DND-41 (cell line): ENCODE data around the gene NFIB.

Experiments used
- ATAC-seq: fragments of 200-7000 bp; cut with Tn5 transposase; 3 replicates; pipeline ENCODE4 v1.9.1; 2021; ENCODE audit warnings: low read depth; ENCODE audit not compliant: insufficient read depth
- DNase-seq: peaks from one replicate; pipeline ENCODE4 v3.0.0-alpha.2; 2020
- H2AFZ ChIP-seq: 2 replicates; pipeline ENCODE4 v1.6.0; 2012; ENCODE audit warnings: low read depth, low read length
- H3K27ac ChIP-seq: 2 replicates; pipeline ENCODE4 v1.5.1; 2012; ENCODE audit warnings: low read length, inconsistent platforms
- H3K27me3 ChIP-seq: fragments of 200-600 bp; sonication (generic); 2 replicates; pipeline ENCODE4 v1.6.0; 2012; ENCODE audit warnings: low read length, mild to moderate bottlenecking, inconsistent platforms; ENCODE audit not compliant: insufficient read depth, poor library complexity
- H3K36me3 ChIP-seq: 2 replicates; pipeline ENCODE4 v1.5.1; 2012; ENCODE audit warnings: low read length, inconsistent platforms; ENCODE audit not compliant: insufficient read depth
- H3K4me1 ChIP-seq: 2 replicates; pipeline ENCODE4 v1.5.1; 2012; ENCODE audit warnings: mild to moderate bottlenecking, low read length; ENCODE audit not compliant: insufficient read depth
- H3K4me2 ChIP-seq: 2 replicates; pipeline ENCODE4 v1.6.0; 2012; ENCODE audit warnings: mild to moderate bottlenecking, moderate library complexity, low read length, inconsistent platforms; ENCODE audit not compliant: insufficient read depth
- H3K4me3 ChIP-seq, 2 experiments: fragments of 200-600 bp in 1 of 2; shearing (Covaris generic) in 1 of 2; 2 replicates each; pipeline ENCODE4 v1.5.1; 2012 to 2016; ENCODE audit warnings: inconsistent platforms in 2 of 2, low read length in 2 of 2, mild to moderate bottlenecking in 2 of 2, low read depth in 1 of 2, moderate library complexity in 1 of 2
- H3K79me2 ChIP-seq: 2 replicates; pipeline ENCODE4 v1.6.0; 2012; ENCODE audit warnings: low read length, inconsistent platforms; ENCODE audit not compliant: insufficient read depth
- H3K9ac ChIP-seq: 2 replicates; pipeline ENCODE4 v1.6.0; 2012; ENCODE audit warnings: low read depth, mild to moderate bottlenecking, inconsistent platforms, low read length, moderate library complexity
- H3K9me3 ChIP-seq: 2 replicates; pipeline ENCODE4 v1.5.1; 2012; ENCODE audit warnings: low read length, moderate library complexity, mild to moderate bottlenecking, inconsistent platforms; ENCODE audit not compliant: insufficient read depth, severe bottlenecking
- H4K20me1 ChIP-seq: 2 replicates; pipeline ENCODE4 v1.6.0; 2012; ENCODE audit warnings: low read length; ENCODE audit not compliant: insufficient read depth
- CTCF ChIP-seq: IDR thresholded peaks from 2 replicates; pipeline ENCODE4 v1.5.1; 2012; ENCODE audit warnings: borderline replicate concordance, low read length, moderate library complexity, mild to moderate bottlenecking; ENCODE audit not compliant: poor library complexity, severe bottlenecking; ENCODE audit errors: extremely low read depth
- EZH2 ChIP-seq: IDR thresholded peaks from 3 replicates; pipeline ENCODE4 v1.6.1; 2012; ENCODE audit warnings: borderline replicate concordance, low read depth, mild to moderate bottlenecking, moderate library complexity, low read length, inconsistent platforms; ENCODE audit not compliant: severe bottlenecking

Gene NFIB

GRCh38 chr9:14080959-14081542, 232.9 kb downstream of the NFIB start:
- Histone ChIP-seq H3K4me2 (no peak overlapping the region), H3K27ac (no peak overlapping the region)
- peak; percentile 18 for DNase-seq

DNA sequence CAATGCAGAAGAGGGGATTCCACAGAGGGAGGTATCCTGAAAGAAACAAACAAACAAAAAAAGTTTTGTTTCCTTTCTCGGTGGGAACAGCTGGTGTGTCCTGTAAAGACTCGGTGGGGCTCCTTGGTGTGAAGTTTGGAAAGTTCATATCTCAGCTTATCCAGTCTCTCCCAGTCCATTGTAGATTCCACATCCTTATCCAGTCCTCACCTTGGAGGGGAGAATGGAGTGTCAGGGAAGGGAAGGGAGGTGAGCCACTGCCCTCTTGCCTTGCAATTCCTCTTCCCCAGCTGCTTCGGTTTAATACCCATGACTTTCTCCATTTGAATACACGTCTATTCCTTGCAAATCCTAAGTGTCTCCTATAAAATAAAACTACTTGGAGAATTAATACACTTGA, 234.5 kb downstream of the NFIB start:
- no peaks in the 10 kb centered on the region for H3K36me3 ChIP-seq
- no peaks in the 10 kb centered on the region for H4K20me1 ChIP-seq
- H3K4me2 ChIP-seq: no peak overlapping the region
- H3K79me2 ChIP-seq: no peaks in the 10 kb centered on the region
- no peaks in the 10 kb centered on the region for H3K27me3 ChIP-seq
- ATAC-seq: no peak
- H3K9me3 ChIP-seq: no peaks in the 10 kb centered on the region
- DNase-seq: no peak
- H3K4me3 ChIP-seq: no peak overlapping the region
- no peak overlapping the region for H3K9ac ChIP-seq
- H3K27ac ChIP-seq: no peak overlapping the region
- H2AFZ ChIP-seq: no peak overlapping the region
- H3K4me1 ChIP-seq: no peaks in the 10 kb centered on the region
- TF ChIP-seq CTCF (no peak), EZH2 (no peak)

More at GRCh38 chr9:14080959-14081542, 232.9 kb downstream of the NFIB start:
- Histone ChIP-seq H3K9me3 (no peaks in the 10 kb centered on the region), H3K4me3 (no peak overlapping the region), H3K79me2 (no peaks in the 10 kb centered on the region), H2AFZ (no peak overlapping the region), H3K9ac (no peak overlapping the region), H3K36me3 (no peaks in the 10 kb centered on the region), H3K27me3 (no peaks in the 10 kb centered on the region), H3K4me1 (no peaks in the 10 kb centered on the region), H4K20me1 (no peaks in the 10 kb centered on the region)
- TF ChIP-seq CTCF: no peak
- no peak for TF ChIP-seq EZH2
- peak; percentile 67; the same call in 2 of the 3 replicates for ATAC-seq

- Histone ChIP-seq H3K27me3 (no peaks in the 10 kb centered on the region), H3K79me2 (no peaks in the 10 kb centered on the region), H3K4me3 (no peak overlapping the region), H3K9me3 (no peaks in the 10 kb centered on the region), H3K9ac (no peak overlapping the region), H4K20me1 (no peaks in the 10 kb centered on the region), H3K36me3 (no peaks in the 10 kb centered on the region), H3K27ac (no peak overlapping the region), H3K4me2 (no peak overlapping the region), H3K4me1 (no peaks in the 10 kb centered on the region), H2AFZ (no peak overlapping the region)
- TF ChIP-seq EZH2: no peak
- no peak for TF ChIP-seq CTCF
- no peak for DNase-seq
- ATAC-seq: no peak
Observed at GRCh38 chr9:14077672-14078071, 236.3 kb downstream of the NFIB start.

GRCh38 chr9:14075218-14075617, 238.7 kb downstream of the NFIB start:
- Histone ChIP-seq H2AFZ (no peak overlapping the region), H3K4me2 (no peak overlapping the region), H3K9ac (no peak overlapping the region), H3K4me3 (no peak overlapping the region), H4K20me1 (no peaks in the 10 kb centered on the region), H3K9me3 (no peaks in the 10 kb centered on the region), H3K36me3 (no peaks in the 10 kb centered on the region), H3K27me3 (no peaks in the 10 kb centered on the region), H3K27ac (no peak overlapping the region), H3K4me1 (no peaks in the 10 kb centered on the region), H3K79me2 (no peaks in the 10 kb centered on the region)
- TF ChIP-seq CTCF (no peak), EZH2 (no peak)
- ATAC-seq: no peak
- DNase-seq: no peak
